Lower leg skin (tissue), 4 donors: Measurements from ENCODE around the gene TTC12. TPM values are rescaled to one million over a fixed set of nuclear protein-coding genes. Genes with fewer than 3 reads are reported as not detected.

ENCODE experiments used
- DNase-seq, 2 donors: peaks; one replicate each; pipeline ENCODE4 v3.0.0-alpha.2; 2019; ENCODE audit warnings: low spot score in 2 of 2
- H3K4me3 ChIP-seq: fragments of 200-600 bp; sonication (generic); 2 replicates; pipeline ENCODE4 v1.5.1; 2017; ENCODE audit warnings: mild to moderate bottlenecking, low read depth; ENCODE audit not compliant: poor library complexity, severe bottlenecking
- POLR2A ChIP-seq, 2 donors: fragments of 450-650 bp; IDR thresholded peaks; one replicate each; pipeline ENCODE4 v1.6.1; 2016 to 2017; ENCODE audit warnings: antibody characterized with exemption in 2 of 2, mild to moderate bottlenecking in 1 of 2, moderate library complexity in 1 of 2
- WGBS, 2 donors: methylation state at CpG; one replicate each; pipeline ENCODE4 v1.1.5; 2018; 5-methylcytosine and 5-hydroxymethylcytosine counted together
- intact Hi-C: fragments of 100-400 bp; cut with DNase I; formaldehyde crosslinking; loops from one replicate; pipeline ENCODE4 v1.15.0; 2023; ENCODE audit warnings: low total_unique reads
- total RNA-seq, 4 donors: library from RNA; depleted of rRNA; stranded (reverse); fragments of >200 nt; gene quantifications; one replicate each; pipeline ENCODE4 v1.1.0, GENCODE V29; 2016
- TF ChIP-seq, protein P1 (sequence below), 3 donors: fragments of 450-650 bp; IDR thresholded peaks; one replicate each; pipeline ENCODE4 v1.5.1; 2016; ENCODE audit warnings: antibody characterized with exemption in 3 of 3, mild to moderate bottlenecking in 3 of 3, moderate library complexity in 2 of 3

Gene TTC12
- total RNA-seq, 4 donors from 2014 or later, result 14.5 to 48.2 (median 21.9) TPM

DNA sequence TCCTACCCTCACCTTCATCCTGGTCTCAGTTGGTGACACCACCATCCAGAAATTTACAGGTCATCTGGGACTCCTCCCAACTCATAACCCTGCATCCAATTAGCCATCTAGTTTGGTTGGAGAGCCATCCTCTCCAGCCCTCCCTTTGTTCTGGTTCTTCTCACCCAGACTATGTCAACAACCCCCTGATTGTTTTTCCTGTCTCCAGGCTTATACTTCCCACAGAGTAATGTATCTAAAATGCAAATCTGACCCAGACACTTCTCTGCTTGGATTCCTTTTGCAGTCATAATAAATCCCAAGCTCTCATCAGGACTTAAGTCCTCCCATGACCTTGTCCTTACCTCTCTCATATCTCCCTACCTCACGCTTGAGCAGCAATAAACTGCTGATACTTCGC lies 3.0 kb downstream of the TTC12 start:
- intact Hi-C loops, result no loop called here
- no peak for DNase-seq
- no peak overlapping the region for H3K4me3 ChIP-seq
- TF ChIP-seq, protein P1, sequence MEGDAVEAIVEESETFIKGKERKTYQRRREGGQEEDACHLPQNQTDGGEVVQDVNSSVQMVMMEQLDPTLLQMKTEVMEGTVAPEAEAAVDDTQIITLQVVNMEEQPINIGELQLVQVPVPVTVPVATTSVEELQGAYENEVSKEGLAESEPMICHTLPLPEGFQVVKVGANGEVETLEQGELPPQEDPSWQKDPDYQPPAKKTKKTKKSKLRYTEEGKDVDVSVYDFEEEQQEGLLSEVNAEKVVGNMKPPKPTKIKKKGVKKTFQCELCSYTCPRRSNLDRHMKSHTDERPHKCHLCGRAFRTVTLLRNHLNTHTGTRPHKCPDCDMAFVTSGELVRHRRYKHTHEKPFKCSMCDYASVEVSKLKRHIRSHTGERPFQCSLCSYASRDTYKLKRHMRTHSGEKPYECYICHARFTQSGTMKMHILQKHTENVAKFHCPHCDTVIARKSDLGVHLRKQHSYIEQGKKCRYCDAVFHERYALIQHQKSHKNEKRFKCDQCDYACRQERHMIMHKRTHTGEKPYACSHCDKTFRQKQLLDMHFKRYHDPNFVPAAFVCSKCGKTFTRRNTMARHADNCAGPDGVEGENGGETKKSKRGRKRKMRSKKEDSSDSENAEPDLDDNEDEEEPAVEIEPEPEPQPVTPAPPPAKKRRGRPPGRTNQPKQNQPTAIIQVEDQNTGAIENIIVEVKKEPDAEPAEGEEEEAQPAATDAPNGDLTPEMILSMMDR (IDR thresholded peaks at IDR 0.05), result no peak
- TF ChIP-seq POLR2A (IDR thresholded peaks at IDR 0.05), result no peak
- 86 to 89% methylated on average over 2 of the region's 2 CpGs for WGBS, 2 donors

DNA sequence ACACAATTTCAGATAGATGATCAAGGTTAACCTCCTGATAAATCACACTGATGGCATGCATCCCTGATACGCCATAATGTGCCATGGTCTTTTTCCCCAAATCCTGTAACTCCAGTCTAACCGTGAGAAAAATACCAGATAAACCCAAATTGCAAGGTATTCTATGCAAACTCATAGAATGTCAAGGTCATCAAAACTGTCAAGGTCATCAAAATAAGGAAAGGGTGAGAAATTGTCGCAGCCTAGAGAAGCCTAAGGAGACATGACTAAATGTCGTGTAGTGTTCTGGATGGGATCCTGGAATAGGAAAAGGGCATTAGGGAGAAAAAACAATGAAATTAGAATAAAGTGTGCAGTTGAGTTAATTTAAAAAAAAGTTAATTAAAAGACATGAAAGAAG lies 4.7 kb downstream of the TTC12 start:
- DNase-seq, result no peak
- 93 to 96% methylated on average over 4 of the region's 4 CpGs for WGBS, 2 donors
- no peak overlapping the region for H3K4me3 ChIP-seq
- TF ChIP-seq, protein P1 (IDR thresholded peaks at IDR 0.05), result no peak
- TF ChIP-seq POLR2A (IDR thresholded peaks at IDR 0.05), result no peak
- intact Hi-C loops, result no loop called here

DNA sequence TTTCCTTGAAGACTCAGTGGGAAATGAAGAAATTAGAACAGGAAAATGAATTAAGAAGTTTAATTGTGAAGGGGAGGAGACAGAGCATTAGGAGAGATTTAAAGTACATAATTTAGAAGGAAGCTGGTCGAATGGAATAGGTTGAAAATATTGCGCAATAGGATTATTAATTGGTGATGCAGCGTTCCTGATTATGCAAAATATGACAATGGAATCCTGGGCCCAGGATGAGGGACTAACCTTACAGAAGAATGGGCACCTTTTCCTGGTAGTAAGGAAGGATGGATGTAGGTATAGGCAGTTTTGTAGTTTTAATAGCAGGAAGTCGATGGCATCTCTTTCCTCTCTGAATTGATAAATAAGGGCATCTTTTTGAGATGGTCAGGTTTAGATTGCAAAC lies 7.8 kb downstream of the TTC12 start:
- intact Hi-C loops, result no loop called here
- no peak overlapping the region for H3K4me3 ChIP-seq
- DNase-seq, result no peak
- TF ChIP-seq POLR2A (IDR thresholded peaks at IDR 0.05), result no peak
- TF ChIP-seq, protein P1 (IDR thresholded peaks at IDR 0.05), result no peak
- WGBS, 2 donors, result 45 to 69% methylated on average over 4 of the region's 4 CpGs

- 93 to 97% methylated on average over 5 of the region's 5 CpGs for WGBS, 2 donors
- intact Hi-C loops, result no loop called here
- no peak for DNase-seq
- TF ChIP-seq, protein P1 (IDR thresholded peaks at IDR 0.05), result no peak
- TF ChIP-seq POLR2A (IDR thresholded peaks at IDR 0.05), result no peak
- no peak overlapping the region for H3K4me3 ChIP-seq
Observed at GRCh38 chr11:113324250-113324649, 9.9 kb downstream of the TTC12 start.

GRCh38 chr11:113329725-113330124 lies 15.3 kb downstream of the TTC12 start:
- 93 to 94% methylated on average over 2 of the region's 2 CpGs for WGBS, 2 donors
- no peak for TF ChIP-seq POLR2A (IDR thresholded peaks at IDR 0.05)
- TF ChIP-seq, protein P1 (IDR thresholded peaks at IDR 0.05), result no peak
- DNase-seq, result no peak
- no peak overlapping the region for H3K4me3 ChIP-seq
- intact Hi-C loops, result no loop called here

- intact Hi-C loops, result no loop called here
- whole genome bisulfite sequencing, 2 donors, result 77% methylated on average over 5 of the region's 5 CpGs
- H3K4me3 ChIP-seq, result no peak overlapping the region
- TF ChIP-seq, protein P1 (IDR thresholded peaks at IDR 0.05), result no peak
- no peak for TF ChIP-seq POLR2A (IDR thresholded peaks at IDR 0.05)
- no peak for DNase-seq
Observed at GRCh38 chr11:113331441-113331840, 17.1 kb downstream of the TTC12 start.
